HepG2 (cell line): ENCODE data around the gene KCNMB2. TPM values are rescaled to one million over a fixed set of nuclear protein-coding genes. Genes with fewer than 3 reads are reported as not detected.

Source experiments
- ATAC-seq: fragments of 200-7000 bp; cut with Tn5 transposase; 3 replicates; pipeline ENCODE4 v1.9.1; 2020; ENCODE audit warnings: mild to moderate bottlenecking, moderate library complexity
- BruUV-seq: library from RNA; stranded (reverse); fragments of 400-500 nt; replicated peaks from 2 replicates; lab custom pipeline; 2021; lab: Mats Ljungman, UMichigan
- CTCF ChIA-PET: fragments of 300-600 bp; formaldehyde crosslinking; extraction: SDS; loops from one replicate; lab custom pipeline; 2021; ENCODE audit warnings: low total read pairs, inconsistent platforms, low intra/inter-chr PET ratio; lab: Yijun Ruan, JAX
- POLR2A ChIA-PET: fragments of 350-600 bp; sonication (Branson Sonifier 250); formaldehyde crosslinking; loops from one replicate; lab custom pipeline; 2020; ENCODE audit warnings: antibody characterized with exemption, inconsistent platforms; lab: Yijun Ruan, JAX
- DNase-seq: peaks from one replicate; pipeline ENCODE4 v3.0.0-alpha.2; 2015; ENCODE audit warnings: low spot score
- FAIRE-seq: peaks from 3 replicates; lab custom pipeline; 2011; peaks lifted over from hg19 to GRCh38; lab: Jason Lieb, UNC
- H2AFZ ChIP-seq: one replicate; pipeline ENCODE4 v1.6.1; 2011; ENCODE audit warnings: low read length, inconsistent platforms
- H3K27ac ChIP-seq: fragments of 300-600 bp; 3 replicates; pipeline ENCODE4 v1.8.0; 2011; ENCODE audit warnings: mixed run types, mild to moderate bottlenecking, mixed read lengths, low read length, inconsistent platforms; ENCODE audit not compliant: insufficient read depth; ENCODE audit errors: extremely low read length
- H3K27me3 ChIP-seq, 2 experiments: fragments of 200-600 bp in 1 of 2; 2 replicates in 1 of 2; 3 replicates in 1 of 2; pipeline versions ENCODE4 v1.6.0 to v1.8.0; 2011; ENCODE audit warnings: low read length in 2 of 2, mild to moderate bottlenecking in 2 of 2, moderate library complexity in 2 of 2, inconsistent platforms in 1 of 2; ENCODE audit not compliant: insufficient read depth in 2 of 2, control insufficient read depth in 1 of 2
- H3K36me3 ChIP-seq, 2 experiments: fragments of 200-600 bp in 1 of 2; replicated peaks in 1 of 2; 2 replicates in 1 of 2; 3 replicates in 1 of 2; pipeline versions ENCODE4 v1.5.1 to v1.8.0; 2011; ENCODE audit warnings: low read length in 2 of 2, inconsistent platforms in 1 of 2; ENCODE audit not compliant: insufficient read depth in 2 of 2, control insufficient read depth in 1 of 2
- H3K4me1 ChIP-seq: 2 replicates; pipeline ENCODE4 v1.5.1; 2012; ENCODE audit warnings: low read length, inconsistent platforms; ENCODE audit not compliant: insufficient read depth
- H3K4me2 ChIP-seq: 2 replicates; pipeline ENCODE4 v1.6.0; 2011; ENCODE audit warnings: low read depth, low read length, inconsistent platforms
- H3K4me3 ChIP-seq, 3 experiments: fragments of 200-600 bp in 1 of 3; sonication (generic), shearing (Covaris generic) in 1 of 3; replicated peaks in 1 of 3; 2 replicates each; pipeline ENCODE4 v1.5.1; 2011 to 2016; ENCODE audit warnings: low read length in 3 of 3, inconsistent platforms in 2 of 3, low read depth in 2 of 3, mild to moderate bottlenecking in 2 of 3, control low read depth in 1 of 3, mixed read lengths in 1 of 3; ENCODE audit not compliant: insufficient read depth in 1 of 3
- H3K79me2 ChIP-seq: one replicate; pipeline ENCODE4 v1.6.1; 2011; ENCODE audit warnings: low read length, inconsistent platforms; ENCODE audit not compliant: insufficient read depth
- H3K9ac ChIP-seq: 2 replicates; pipeline ENCODE4 v1.6.0; 2011; ENCODE audit warnings: mild to moderate bottlenecking, low read depth, low read length, inconsistent platforms; ENCODE audit not compliant: insufficient read depth
- H3K9me3 ChIP-seq: 2 replicates; pipeline ENCODE4 v1.5.1; 2012; ENCODE audit warnings: mild to moderate bottlenecking, low read length
- H4K20me1 ChIP-seq: 2 replicates; pipeline ENCODE4 v1.6.0; 2011; ENCODE audit warnings: inconsistent platforms, mild to moderate bottlenecking, low read length, moderate library complexity; ENCODE audit not compliant: insufficient read depth
- AKAP8 ChIP-seq: sonication (generic); formaldehyde crosslinking; IDR thresholded peaks from 2 replicates; pipeline ENCODE4 v1.5.1; 2020; ENCODE audit warnings: mild to moderate bottlenecking, missing genetic modification reagents
- CAMTA2 ChIP-seq: sonication (generic); formaldehyde crosslinking; IDR thresholded peaks from 2 replicates; pipeline ENCODE4 v1.4.0; 2020; ENCODE audit warnings: mild to moderate bottlenecking, missing genetic modification reagents, borderline replicate concordance
- CC2D1A ChIP-seq: sonication (generic); formaldehyde crosslinking; IDR thresholded peaks from 2 replicates; pipeline ENCODE4 v1.8.1; 2023; ENCODE audit warnings: mild to moderate bottlenecking, missing genetic modification reagents
- FOSL1 ChIP-seq: sonication (generic); formaldehyde crosslinking; IDR thresholded peaks from 2 replicates; pipeline ENCODE4 v1.9.0; 2021; ENCODE audit warnings: missing genetic modification reagents, borderline replicate concordance
- HDAC6 ChIP-seq: fragments of 200-600 bp; sonication (generic); IDR thresholded peaks from 2 replicates; pipeline ENCODE4 v1.7.0; 2017; ENCODE audit warnings: mild to moderate bottlenecking, antibody characterized with exemption, low read length, low read depth
- NCOA1 ChIP-seq: sonication (generic); formaldehyde crosslinking; IDR thresholded peaks from 2 replicates; pipeline ENCODE4 v1.9.0; 2021; ENCODE audit warnings: missing genetic modification reagents
- NPAS2 ChIP-seq: sonication (generic); formaldehyde crosslinking; IDR thresholded peaks from 2 replicates; pipeline ENCODE4 v1.8.0; 2022; ENCODE audit warnings: mild to moderate bottlenecking, missing genetic modification reagents, borderline replicate concordance
- SIN3B ChIP-seq: fragments of 150-350 bp; IDR thresholded peaks from 2 replicates; pipeline ENCODE4 v1.6.1; 2014; ENCODE audit warnings: low read length
- ZBTB7B ChIP-seq: sonication (generic); formaldehyde crosslinking; IDR thresholded peaks from 2 replicates; pipeline ENCODE4 v1.4.0; 2020; ENCODE audit warnings: missing genetic modification reagents
- ZNF124 ChIP-seq: sonication (generic); formaldehyde crosslinking; IDR thresholded peaks from 2 replicates; pipeline ENCODE4 v1.4.0; 2020; ENCODE audit warnings: missing genetic modification reagents
- ZNF30 ChIP-seq: sonication (generic); formaldehyde crosslinking; IDR thresholded peaks from 2 replicates; pipeline ENCODE4 v1.5.0; 2020; ENCODE audit warnings: mild to moderate bottlenecking, missing genetic modification reagents
- ZNF326 ChIP-seq: sonication (generic); formaldehyde crosslinking; IDR thresholded peaks from 2 replicates; pipeline ENCODE4 v1.4.0; 2020; ENCODE audit warnings: missing genetic modification reagents, borderline replicate concordance
- ZNF749 ChIP-seq: sonication (generic); formaldehyde crosslinking; IDR thresholded peaks from 2 replicates; pipeline ENCODE4 v1.8.0; 2022; ENCODE audit warnings: mild to moderate bottlenecking, missing genetic modification reagents, moderate library complexity, borderline replicate concordance
- ZNF788 ChIP-seq: sonication (generic); formaldehyde crosslinking; IDR thresholded peaks from 2 replicates; pipeline ENCODE4 v1.5.0; 2020; ENCODE audit warnings: mild to moderate bottlenecking, missing genetic modification reagents, borderline replicate concordance
- WGBS: methylation state at CpG from one replicate; pipeline ENCODE4 v1.1.6; 2017; ENCODE audit warnings: low lambda C conversion rate; 5-methylcytosine and 5-hydroxymethylcytosine counted together
- in situ Hi-C: cut with HindIII; loops from 2 replicates; pipeline ENCODE4 v1.10.0; 2017; ENCODE audit warnings: low pct_unique_long_range_greater_than_20kb; ENCODE audit not compliant: extremely low pct_ligation_motif_present
- intact Hi-C: fragments of 100-400 bp; cut with micrococcal nuclease; formaldehyde crosslinking; loops from one replicate; pipeline ENCODE4 v1.10.0; 2022; ENCODE audit not compliant: unreplicated experiment
- polyA plus RNA-seq, 8 experiments: library from polyadenylated mRNA; depleted of rRNA in 3 of 8; stranded (reverse) in 7 of 8; unstranded in 1 of 8; fragments of >200 nt; fragmentation: Illumina TruSeq in 4 of 8; extraction: Trizol in 4 of 8; gene quantifications; 2 replicates each; pipeline versions ENCODE4 v1.2.1 to v1.2.3, GENCODE V29; 2011 to 2016; ENCODE audit warnings: low read depth in 4 of 8, missing spikeins in 1 of 8, mixed read lengths in 1 of 8; ENCODE audit not compliant: insufficient read depth in 1 of 8
- total RNA-seq, 5 experiments: library from RNA; depleted of rRNA; stranded (reverse); fragments of >200 nt; fragmentation: Illumina TruSeq; extraction: Trizol; gene quantifications; 2 replicates each; pipeline ENCODE4 v1.2.3, GENCODE V29; 2016; ENCODE audit warnings: low read depth in 1 of 5
- TF ChIP-seq, protein P1 (sequence below): sonication (generic); formaldehyde crosslinking; IDR thresholded peaks from 2 replicates; pipeline ENCODE4 v1.4.0; 2020; ENCODE audit warnings: missing genetic modification reagents
- TF ChIP-seq, protein P2 (sequence below): fragments of 450-650 bp; IDR thresholded peaks from 2 replicates; pipeline ENCODE4 v1.6.1; 2017
- TF ChIP-seq, protein P3 (sequence below): sonication (generic); formaldehyde crosslinking; IDR thresholded peaks from 2 replicates; pipeline ENCODE4 v1.8.0; 2022; ENCODE audit warnings: low read depth, missing genetic modification reagents
- TF ChIP-seq, protein P4 (sequence below): sonication (generic); formaldehyde crosslinking; conservative IDR thresholded peaks from 2 replicates; pipeline ENCODE4 v1.8.0; 2022; ENCODE audit warnings: mild to moderate bottlenecking, moderate library complexity, missing genetic modification reagents

Gene KCNMB2
- total and polyA plus RNA-seq, 2 of the 13 experiments (the other 11 are each of a cell fraction or from before 2014, with no cell fraction given) = not detected

DNA sequence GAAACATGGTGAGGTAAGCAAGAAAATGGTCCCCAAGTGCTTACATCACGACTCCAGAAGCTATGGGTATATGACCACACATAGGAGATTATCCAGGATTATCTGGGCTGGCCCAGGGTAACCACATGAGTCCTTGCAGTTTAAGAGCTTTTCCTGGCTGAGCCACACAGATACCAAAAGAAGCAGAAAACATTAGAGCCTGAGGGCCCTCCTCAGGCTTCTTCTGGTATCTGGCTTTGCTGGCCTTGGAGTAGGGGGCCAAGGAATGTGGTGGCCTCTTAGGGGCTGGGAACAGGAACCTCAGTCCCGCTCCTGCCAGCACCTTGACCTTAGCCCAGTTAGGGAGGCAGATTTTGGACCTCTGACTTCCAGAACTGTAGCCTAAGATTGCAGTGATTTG is 259.1 kb downstream of the KCNMB2 start:
- no peak for ATAC-seq
- FAIRE-seq = no peak
- no peak overlapping the region for H2AFZ ChIP-seq
- no peaks in the 10 kb centered on the region for H3K36me3 ChIP-seq
- ChIA-PET POLR2A (no interaction called here), CTCF (no interaction called here)
- H3K27ac ChIP-seq = no peak overlapping the region
- DNase-seq = no peak
- H3K4me1 ChIP-seq = no peaks in the 10 kb centered on the region
- intact Hi-C loops (no loop called here), in situ Hi-C loops (no loop called here)
- H3K27me3 ChIP-seq = no peaks in the 10 kb centered on the region
- no peaks in the 10 kb centered on the region for H4K20me1 ChIP-seq
- no peak overlapping the region for H3K4me3 ChIP-seq
- H3K9me3 ChIP-seq = no peaks in the 10 kb centered on the region
- no peaks in the 10 kb centered on the region for H3K79me2 ChIP-seq
- H3K4me2 ChIP-seq = no peak overlapping the region
- no TSS peak for BruUV-seq
- 0% methylated on average over 2 of the region's 2 CpGs for WGBS
- no peak overlapping the region for H3K9ac ChIP-seq
- TF ChIP-seq CAMTA2 (CRISPR knock-in tag) (no peak), ZNF749 (no peak), ZBTB7B (no peak), FOSL1 (no peak), AKAP8 (CRISPR knock-in tag) (no peak), NPAS2 (CRISPR knock-in tag) (no peak), CC2D1A (CRISPR knock-in tag) (no peak), ZNF788 (no peak), HDAC6 (no peak), SIN3B (no peak), ZNF124 (CRISPR knock-in tag) (no peak), ZNF30 (no peak), NCOA1 (CRISPR knock-in tag) (no peak), ZNF326 (CRISPR knock-in tag) (no peak)
- TF ChIP-seq, protein P1, sequence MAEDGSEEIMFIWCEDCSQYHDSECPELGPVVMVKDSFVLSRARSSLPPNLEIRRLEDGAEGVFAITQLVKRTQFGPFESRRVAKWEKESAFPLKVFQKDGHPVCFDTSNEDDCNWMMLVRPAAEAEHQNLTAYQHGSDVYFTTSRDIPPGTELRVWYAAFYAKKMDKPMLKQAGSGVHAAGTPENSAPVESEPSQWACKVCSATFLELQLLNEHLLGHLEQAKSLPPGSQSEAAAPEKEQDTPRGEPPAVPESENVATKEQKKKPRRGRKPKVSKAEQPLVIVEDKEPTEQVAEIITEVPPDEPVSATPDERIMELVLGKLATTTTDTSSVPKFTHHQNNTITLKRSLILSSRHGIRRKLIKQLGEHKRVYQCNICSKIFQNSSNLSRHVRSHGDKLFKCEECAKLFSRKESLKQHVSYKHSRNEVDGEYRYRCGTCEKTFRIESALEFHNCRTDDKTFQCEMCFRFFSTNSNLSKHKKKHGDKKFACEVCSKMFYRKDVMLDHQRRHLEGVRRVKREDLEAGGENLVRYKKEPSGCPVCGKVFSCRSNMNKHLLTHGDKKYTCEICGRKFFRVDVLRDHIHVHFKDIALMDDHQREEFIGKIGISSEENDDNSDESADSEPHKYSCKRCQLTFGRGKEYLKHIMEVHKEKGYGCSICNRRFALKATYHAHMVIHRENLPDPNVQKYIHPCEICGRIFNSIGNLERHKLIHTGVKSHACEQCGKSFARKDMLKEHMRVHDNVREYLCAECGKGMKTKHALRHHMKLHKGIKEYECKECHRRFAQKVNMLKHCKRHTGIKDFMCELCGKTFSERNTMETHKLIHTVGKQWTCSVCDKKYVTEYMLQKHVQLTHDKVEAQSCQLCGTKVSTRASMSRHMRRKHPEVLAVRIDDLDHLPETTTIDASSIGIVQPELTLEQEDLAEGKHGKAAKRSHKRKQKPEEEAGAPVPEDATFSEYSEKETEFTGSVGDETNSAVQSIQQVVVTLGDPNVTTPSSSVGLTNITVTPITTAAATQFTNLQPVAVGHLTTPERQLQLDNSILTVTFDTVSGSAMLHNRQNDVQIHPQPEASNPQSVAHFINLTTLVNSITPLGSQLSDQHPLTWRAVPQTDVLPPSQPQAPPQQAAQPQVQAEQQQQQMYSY (CRISPR knock-in tag) = no peak
- TF ChIP-seq, protein P2, sequence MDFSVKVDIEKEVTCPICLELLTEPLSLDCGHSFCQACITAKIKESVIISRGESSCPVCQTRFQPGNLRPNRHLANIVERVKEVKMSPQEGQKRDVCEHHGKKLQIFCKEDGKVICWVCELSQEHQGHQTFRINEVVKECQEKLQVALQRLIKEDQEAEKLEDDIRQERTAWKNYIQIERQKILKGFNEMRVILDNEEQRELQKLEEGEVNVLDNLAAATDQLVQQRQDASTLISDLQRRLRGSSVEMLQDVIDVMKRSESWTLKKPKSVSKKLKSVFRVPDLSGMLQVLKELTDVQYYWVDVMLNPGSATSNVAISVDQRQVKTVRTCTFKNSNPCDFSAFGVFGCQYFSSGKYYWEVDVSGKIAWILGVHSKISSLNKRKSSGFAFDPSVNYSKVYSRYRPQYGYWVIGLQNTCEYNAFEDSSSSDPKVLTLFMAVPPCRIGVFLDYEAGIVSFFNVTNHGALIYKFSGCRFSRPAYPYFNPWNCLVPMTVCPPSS = no peak
- TF ChIP-seq, protein P3, sequence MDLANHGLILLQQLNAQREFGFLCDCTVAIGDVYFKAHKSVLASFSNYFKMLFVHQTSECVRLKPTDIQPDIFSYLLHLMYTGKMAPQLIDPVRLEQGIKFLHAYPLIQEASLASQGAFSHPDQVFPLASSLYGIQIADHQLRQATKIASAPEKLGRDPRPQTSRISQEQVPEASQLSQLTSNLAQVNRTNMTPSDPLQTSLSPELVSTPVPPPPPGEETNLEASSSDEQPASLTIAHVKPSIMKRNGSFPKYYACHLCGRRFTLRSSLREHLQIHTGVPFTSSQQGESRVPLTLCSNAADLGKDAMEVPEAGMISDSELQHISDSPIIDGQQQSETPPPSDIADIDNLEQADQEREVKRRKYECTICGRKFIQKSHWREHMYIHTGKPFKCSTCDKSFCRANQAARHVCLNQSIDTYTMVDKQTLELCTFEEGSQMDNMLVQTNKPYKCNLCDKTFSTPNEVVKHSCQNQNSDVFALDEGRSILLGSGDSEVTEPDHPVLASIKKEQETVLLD (CRISPR knock-in tag) = no peak
- TF ChIP-seq, protein P4, sequence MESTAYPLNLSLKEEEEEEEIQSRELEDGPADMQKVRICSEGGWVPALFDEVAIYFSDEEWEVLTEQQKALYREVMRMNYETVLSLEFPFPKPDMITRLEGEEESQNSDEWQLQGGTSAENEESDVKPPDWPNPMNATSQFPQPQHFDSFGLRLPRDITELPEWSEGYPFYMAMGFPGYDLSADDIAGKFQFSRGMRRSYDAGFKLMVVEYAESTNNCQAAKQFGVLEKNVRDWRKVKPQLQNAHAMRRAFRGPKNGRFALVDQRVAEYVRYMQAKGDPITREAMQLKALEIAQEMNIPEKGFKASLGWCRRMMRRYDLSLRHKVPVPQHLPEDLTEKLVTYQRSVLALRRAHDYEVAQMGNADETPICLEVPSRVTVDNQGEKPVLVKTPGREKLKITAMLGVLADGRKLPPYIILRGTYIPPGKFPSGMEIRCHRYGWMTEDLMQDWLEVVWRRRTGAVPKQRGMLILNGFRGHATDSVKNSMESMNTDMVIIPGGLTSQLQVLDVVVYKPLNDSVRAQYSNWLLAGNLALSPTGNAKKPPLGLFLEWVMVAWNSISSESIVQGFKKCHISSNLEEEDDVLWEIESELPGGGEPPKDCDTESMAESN = no peak
